CD4-positive, alpha-beta T cell treated with Interleukin-4 for 1 hour (primary cell): ENCODE results near the gene PRPH2.
A peak's percentile ranks its signal among the peaks of the same experiment; 100 is the strongest.

ENCODE experiments used
- DNase-seq, 2 donors: peaks; one replicate each; pipeline ENCODE4 v3.0.0-alpha.2; 2020 to 2022

Gene PRPH2, protein sequence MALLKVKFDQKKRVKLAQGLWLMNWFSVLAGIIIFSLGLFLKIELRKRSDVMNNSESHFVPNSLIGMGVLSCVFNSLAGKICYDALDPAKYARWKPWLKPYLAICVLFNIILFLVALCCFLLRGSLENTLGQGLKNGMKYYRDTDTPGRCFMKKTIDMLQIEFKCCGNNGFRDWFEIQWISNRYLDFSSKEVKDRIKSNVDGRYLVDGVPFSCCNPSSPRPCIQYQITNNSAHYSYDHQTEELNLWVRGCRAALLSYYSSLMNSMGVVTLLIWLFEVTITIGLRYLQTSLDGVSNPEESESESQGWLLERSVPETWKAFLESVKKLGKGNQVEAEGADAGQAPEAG

DNA sequence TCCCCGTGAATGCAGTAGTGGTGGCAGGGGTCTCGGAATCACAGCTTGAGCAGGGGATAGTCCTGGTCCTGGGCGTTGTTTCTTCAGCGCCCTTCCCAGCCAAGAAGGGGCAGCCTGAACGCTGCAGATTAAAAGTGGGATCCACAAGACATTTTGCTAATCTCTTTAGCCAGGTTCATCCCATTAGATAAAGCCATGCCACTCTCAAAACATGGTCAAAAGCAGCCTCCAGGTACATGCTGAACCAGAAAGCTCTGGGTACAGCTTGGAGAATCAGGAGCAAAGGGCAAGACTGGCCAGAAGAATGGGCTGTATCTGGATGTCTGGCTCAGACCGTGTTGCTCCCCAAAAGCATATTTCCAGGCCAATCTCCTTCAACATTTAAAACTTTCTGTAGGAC, at the start of gene PRPH2:
TSS of gene PRPH2 (minus strand) at position 101 of the 400 bp plus-strand sequence. CDS start 263 bp downstream, outside the sequence.
- DNase-seq = no peak

DNA sequence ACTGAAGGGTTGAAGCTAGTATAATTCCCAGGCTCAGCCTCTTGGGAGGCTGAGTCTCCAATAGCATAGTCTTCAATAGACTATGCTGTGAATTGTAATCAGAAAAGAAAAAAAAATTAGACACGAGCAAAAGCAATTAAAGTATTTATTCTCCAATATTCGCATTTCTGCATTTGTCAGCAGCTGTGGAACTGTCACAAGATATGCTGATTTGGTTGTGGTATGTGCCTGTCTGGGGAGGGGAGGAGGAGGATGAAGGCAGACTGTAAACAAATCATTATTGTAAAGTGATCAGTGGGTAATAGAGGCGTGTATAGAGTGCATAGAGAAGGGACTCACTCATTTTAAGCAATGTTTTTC, 49.3 kb upstream of the PRPH2 start:
- DNase-seq = peak; percentile 61 to 79

DNA sequence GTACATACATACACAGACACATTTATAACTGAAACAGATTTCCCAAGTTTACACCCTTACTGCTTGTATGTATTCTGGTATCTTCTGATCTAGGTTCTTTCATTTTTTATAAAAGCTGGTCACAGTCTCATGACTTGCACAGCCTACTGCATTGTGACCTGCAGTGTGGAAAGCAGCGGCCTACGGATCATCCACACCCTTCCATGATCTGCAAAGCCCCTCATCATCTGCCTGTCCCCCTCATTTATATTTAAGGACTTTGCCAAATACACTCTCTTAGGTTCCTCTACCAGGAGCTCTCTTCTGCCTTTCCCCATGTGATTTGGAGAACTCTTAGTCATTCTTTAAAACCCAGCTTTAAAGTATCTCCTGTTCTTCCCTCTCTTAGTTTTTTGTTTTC, 47.4 kb upstream of the PRPH2 start:
- DNase-seq = no peak

DNA sequence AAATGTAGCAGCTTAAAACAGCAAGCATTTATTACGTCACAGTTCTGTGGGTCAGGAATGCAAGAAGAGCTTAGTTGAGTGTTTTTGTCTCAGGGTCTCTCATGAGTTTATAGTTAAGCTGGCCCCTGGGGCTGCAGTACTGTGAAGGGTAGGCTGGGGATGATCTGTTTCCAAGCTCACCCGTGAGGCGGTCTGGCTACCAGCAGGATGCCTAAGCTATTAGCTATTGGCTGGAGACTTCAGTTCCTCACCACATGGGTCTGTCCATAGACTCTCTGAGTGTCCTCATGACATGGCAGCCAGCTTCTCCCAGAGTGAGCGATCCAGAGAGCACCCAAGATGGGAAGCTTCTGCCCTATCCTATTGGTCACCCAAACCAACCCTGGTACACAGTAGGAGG, 46.7 kb upstream of the PRPH2 start:
- no peak for DNase-seq

DNA sequence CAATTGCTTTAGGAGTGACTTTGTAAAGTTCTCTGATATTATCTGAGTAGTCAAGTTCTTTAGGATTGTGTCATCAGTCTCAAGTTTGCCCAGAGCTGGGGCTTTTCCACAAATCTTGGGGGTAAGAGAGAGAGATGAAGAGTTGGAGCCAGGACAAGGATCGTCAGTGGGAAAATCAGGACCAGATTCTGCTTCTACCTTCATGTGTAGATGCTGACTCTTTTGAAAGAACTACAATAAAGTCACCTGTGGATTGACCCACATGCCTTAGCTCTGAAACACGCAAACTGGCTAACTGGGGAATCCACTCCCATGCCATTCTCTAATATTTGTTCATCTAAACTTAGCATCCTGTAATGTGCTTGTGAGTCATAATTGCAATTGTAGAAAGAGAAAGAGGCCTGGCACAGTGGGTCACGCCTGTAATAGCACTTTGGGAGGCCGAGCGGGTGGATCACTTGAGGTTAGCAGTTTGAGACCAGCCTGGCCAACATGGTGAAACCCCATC, 43.8 kb upstream of the PRPH2 start:
- DNase-seq = no peak

DNA sequence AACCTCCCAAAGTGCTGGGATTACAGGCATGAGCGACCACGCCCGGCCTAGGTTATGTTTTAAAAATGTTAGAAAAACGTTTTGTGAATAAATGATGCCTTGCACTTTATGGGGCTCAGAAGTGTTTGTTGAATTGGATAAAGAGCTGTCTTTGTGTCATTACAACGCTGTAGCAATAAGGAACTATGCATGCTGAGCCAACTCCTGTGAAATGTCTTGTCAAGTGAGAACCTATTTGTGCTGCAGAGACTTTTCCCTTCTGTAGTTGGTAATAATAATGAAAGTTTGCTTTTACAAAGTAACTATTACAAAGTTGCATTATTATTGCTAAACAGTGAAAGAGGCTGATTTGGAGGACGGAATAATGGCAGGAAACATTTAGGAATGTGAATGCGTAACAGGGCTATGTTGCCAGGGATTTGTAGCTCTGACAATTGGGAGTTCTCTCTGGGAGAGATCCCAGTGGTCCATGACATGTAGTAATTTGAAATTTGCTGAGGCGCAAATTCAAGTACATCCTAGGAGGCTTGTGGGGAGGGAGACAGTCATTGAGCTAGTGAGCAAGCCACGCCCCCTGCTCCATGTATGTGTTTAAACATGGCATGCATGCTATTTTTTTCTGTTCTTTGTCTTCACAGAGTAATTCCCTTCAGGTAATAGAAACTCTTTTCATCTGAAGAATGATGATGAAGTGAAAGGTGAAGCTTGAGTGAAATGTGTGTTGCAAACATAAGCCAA, 42.7 kb upstream of the PRPH2 start:
- no peak for DNase-seq

DNA sequence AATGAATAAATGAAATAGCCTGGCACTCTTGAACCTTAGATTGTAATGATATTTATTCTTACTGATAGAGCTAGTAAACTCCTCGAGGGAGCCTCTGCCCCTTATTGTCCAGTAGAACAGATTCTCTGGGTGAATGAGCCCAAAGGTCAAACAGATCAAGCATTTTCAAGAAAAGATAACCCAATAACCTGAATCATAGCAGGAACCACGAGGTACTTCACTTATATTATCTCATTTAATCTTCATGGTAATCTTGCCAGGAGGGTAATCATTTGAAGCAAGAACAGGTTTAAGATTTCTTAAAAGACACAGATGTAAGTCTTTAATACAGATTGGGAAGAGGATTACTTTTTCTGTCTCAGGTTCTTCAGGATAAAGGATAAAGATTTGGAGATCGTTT, 40.6 kb upstream of the PRPH2 start:
- no peak for DNase-seq

DNA sequence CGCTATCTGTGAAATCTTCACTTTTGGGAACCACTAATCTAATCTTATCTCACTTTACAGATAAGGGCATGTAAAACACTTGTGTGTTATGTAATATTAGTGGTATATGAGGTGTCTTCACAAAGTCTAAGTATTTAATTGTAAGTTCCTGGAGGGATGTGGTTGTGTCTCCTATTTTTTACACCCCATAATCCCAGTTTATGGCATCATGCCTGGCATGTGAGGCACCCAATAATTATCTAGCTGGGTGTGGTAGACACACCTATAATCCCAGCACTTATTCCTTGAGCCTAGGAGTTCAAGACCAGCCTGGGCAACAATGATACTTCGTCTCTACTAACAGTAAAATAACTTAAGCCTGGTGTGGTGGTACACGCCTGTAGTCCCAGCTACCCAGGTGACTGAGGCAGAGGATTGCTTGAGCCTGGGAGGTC, 40.0 kb upstream of the PRPH2 start:
- DNase-seq = no peak

DNA sequence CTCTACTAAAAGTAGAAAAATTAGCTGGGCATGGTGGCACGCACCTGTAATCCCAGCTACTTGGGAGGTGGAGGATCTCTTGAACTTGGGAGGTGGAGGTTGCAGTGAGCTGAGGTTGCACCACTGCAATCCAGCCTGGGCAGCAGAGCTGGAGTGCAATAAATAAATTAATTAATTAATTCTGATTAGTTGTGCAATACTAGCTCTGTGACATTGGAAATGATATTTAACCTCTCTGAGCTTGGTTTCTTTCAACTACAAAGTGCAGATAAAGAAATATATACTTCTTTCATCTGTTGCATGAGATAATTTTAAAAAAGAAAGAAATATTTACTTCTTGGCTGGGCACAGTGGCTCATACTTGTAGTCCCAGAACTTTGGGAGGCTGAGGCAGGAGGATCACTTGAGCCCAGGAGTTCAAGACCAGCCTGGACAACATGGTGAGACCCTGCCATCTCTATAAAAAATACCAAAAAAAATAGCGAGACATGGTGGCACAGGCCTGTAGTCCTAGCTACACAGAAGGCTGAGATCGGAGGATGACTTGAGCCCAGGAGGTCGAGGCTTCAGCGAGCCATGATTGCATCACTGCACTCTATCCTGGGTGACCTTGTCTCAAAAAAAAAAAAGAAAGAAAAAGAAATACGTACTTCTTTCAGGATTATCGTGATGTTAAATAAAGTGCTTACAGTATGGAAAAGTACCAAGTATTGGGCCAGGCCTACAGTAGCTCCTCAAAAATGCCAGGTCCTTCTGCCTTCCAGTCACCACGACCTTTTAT, 39.1 kb upstream of the PRPH2 start:
- DNase-seq = no peak

DNA sequence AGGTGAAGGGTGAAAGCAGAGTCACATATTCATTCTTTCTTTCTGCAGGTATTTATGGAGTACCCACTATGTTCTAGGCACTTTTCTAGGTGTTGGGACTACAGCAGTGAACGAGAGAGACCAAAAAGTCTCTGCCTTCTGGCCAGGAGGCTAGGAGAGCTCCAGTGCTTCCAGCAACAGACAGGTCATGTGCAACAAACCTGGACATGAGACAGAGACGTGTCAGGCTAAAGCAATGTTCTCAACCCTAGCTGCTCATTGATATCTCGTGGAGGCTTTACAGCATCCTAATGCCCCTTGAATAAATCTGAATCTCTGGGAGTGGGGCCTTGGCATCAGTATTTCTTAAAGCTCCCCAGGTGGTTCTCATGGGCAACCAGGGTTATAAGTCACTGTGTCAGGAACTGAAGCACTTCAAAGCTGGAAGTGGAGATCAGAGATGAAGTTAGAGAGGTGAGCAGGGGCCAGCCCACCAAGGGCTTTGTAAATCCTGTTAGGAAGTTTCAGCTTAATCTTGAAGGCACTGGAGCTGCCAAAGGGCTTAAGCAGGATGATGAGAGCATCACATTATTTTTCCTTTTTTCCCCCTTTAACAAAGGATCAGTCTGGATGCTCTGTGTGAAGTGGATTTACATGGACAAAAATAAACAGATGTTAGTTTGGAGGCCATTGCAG, 36.5 kb upstream of the PRPH2 start:
- no peak for DNase-seq

DNA sequence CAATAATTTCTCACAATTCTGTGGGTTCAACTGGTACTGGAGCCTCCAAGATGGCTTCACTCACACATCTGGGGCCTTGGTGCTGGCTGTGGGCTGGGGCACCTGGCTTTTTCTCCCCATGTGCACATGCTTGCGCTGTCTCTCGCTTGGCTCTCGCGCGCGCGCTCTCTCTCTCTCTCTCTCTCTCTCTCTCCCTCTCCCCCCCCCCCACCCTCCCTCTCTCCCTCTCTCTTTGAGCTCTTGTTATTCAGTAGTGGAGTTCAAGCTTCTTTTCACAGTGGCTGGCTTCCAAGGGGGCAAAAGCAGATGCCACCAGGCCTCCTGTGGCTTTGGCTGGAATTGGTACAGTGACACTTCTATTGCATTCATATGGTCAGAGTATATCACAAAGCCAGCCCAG, 34.3 kb upstream of the PRPH2 start:
- no peak for DNase-seq

DNA sequence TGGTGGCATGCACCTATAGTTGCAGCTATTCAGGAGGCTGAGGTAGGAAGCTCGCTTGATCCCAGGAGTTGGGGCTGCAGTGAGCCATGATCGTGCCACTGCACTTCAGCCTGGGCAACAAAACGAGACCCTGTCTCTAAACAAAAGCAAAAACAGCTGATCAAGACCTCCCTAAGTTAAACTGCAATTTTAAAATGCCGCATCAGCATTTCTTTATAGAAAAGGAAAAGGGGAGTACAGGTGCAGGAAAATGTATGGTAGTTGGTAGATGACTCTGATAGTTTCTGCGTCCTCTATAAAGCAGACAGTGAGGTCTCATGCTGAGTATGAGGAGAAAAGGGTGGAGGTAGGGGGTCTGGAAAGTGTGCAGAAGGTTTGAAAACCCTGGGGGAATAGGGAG, 32.4 kb upstream of the PRPH2 start:
- DNase-seq = no peak

DNA sequence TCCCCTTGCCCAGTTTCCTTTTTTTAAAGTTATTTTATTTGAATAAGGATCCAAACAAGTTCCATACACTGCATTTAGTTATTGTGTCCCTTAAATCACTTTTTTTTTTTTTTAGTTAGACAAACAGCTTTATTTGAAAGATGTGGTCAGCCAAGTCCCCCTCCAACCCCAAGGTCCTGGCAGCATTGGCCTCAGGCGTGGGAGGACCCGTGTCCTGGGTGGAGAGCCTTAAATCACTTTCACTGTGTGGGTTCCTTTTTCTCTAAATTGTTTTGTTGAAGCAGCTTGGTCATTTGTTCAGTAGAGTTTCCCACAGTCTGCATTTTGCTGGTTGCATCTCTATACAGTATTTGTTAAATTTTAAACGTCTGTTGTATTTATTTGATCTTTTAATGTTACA, 28.7 kb upstream of the PRPH2 start:
- no peak for DNase-seq

DNA sequence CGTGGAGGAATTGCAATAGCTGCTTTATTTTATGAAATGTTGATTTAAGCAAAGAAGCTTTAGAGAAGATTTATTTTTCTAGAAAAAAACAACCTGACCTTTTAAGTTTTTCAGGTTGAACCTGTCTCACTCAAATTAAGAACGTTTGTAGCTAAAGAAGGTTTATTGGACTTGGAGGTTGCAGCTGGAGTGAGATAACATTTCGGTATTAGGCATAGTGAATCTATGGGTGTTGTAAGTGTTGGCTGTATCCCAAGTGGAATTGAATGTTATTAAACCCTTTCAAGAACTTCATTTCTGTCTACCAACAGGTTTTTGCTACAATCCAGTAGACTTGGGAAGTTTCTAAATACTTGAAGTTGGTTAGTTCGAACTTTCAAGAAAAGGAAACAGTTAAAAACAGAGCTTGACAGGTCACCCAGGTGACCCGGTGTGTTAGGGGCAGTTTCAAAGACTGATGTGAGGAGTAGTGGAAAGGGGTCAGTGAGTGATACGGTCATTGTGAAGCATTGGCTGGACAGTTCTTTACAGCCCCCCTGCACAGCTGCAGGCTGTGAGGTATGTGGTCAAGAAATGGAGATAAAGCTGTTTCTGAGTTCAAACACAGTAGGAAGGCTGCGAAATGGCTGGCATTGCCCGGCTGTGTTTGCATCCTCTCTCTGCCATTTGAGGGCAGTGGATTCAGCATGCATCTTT, 26.0 kb upstream of the PRPH2 start:
- DNase-seq = no peak

DNA sequence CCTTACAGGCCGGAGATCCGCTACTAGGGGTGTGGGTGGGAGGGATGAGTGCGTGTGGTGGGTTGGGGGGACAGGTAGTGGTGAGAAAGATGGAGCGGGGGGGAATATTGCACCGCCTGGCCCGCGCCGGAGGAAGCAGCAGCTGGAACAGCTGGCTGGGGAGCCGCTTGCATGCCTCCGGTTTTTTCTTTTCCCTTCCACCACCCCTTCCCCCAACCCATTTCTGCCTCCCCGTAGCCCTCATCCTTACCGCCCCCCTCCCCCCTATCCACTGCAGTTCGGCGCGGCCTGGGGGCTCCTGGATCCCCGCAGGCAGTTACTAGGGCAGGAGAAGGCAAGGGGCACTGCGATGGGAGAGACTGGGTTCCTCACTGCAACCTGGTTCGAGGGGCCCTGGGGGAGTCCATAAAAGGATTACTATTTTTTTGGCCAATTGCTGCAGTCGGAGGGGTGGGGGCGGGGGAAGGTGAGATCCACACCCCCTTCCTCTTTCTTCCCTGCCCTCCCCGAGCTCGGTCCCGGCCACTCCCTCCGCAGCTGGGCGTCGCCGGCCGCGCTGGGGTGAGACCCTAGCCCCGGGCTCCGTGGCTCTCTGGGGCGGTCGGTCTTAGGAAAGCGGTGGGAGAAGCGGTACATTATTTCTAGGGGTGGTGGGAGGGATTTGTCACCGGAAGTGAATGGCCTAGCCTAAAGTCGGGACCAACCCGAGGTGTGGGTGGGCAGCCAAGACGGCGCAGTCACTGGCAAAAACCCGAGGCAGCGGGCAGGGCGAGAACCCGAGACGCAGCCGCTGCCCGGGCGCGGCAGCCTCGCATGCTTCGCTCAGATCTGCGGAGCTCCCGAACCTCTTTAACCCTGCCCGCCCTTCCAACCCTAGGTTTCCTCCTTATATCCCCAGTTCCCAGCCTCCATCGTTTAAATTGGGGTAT, 24.3 kb upstream of the PRPH2 start:
- DNase-seq = peak; percentile 87 to 88

DNA sequence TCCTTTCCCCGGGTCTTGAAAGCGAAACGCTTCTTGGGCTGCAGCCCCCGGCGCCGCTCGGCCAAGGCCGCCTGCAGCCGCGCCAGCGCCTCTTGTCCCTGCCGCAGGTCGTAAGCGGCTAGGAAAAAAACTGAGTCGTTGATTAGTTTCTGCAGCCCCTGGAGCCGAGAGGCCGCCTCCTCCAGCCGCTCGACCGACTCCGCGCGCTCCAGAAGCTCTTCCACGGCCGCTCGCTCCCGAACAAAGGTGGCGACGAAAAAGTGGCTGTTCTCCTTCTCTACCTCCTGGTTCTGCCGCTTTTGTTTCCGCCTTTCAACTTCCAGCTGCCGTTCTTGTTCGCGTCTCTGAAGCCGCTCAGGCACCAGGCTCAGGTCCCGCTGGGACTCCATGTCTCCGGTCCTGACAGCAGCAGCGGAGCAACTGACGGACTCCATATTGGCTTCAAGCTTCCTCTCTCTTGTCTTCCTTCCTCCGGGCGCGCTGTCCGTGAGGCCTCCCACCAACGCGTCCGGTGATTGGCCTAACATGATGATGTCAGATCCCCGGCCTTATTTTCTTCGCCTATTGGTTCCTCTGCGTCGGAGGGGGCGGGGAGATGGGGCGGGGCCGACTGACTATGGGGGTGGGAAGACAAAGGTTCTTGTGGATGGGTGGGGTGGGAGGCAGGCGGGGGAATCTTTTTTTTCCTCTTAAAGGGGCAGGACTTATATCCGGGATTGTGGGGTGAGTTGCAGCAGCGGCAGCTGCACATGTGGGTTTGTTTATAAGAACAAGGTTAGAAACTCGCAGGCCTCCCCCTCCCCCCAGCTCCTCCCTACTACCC, 23.5 kb upstream of the PRPH2 start, which contains the start of gene TBCC:
TSS of gene TBCC (minus strand) at position 464 of the 823 bp plus-strand sequence. CDS start at position 434, 30 bp downstream.
- DNase-seq = peak; percentile 98

DNA sequence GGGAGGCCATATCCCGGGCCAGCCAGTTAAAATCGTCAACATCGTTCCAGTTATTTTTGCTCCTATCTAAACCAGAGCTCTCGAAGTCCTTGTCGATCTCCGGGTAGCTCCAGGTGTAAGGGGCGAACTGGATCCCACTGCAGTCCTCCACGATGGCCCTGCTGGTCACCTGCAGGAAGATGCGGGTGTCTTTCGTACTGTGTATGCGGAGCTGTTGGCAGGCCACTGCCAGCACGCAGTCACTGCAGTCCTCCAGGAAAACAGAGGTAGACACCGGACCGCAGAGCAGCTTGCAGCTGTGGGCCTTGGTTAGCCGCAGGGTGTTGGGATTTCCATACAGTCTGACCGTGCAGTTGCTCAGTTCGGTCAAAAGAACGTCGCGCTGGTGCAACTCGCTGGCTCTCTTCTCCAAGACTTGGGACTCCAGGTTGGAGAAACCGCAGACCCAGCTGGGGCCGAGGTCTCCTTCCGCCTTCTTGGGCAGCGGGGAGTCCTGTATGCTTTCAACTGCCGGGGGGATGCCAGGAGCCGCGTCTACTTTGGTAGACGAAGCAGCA, 22.8 kb upstream of the PRPH2 start:
- DNase-seq = peak; percentile 36 to 42

DNA sequence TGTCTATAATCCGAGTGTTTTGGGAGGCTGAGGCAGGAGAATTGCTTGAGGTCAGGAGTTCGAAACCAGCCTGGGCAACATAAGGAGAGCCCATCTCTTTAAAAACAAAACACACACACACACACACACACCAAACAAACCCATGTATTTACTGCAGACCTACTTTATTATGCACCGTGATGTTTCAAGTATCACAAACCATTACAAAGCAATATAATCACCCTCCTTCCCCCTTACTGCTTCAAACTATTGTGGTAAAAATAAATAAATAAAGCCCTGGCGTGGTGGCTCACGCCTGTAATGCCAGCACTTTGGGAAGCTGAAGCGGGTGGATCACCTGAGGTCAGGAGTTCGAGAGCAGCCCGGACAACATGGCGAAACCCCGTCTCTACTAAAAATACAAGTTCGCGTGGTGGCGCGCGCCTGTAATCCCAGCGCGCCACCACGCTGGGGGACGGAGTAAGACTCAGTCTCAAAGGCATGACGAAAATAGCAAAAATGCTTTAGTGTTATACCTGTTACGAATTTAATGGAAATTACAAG, 22.0 kb upstream of the PRPH2 start:
- DNase-seq = no peak
